ENCODE results near the gene KRT9.
"Not testable (repeated sequence)": the region's sequence is repeated elsewhere in the genome, so short reads cannot be mapped to it uniquely, and the experiment has no call there.

KRT9 gene

GRCh38 chr17:41610965-41611640, 39.2 kb upstream of the KRT9 start:
- TF ChIP-seq MYC (IDR thresholded peaks at IDR 0.05; ENCODE audit: low read depth, low read length), result no peak
- TF ChIP-seq, protein P1, sequence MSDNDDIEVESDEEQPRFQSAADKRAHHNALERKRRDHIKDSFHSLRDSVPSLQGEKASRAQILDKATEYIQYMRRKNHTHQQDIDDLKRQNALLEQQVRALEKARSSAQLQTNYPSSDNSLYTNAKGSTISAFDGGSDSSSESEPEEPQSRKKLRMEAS (IDR thresholded peaks at IDR 0.05; ENCODE audit: low read depth, low read length), result no peak
- no peak for TF ChIP-seq POLR2A (IDR thresholded peaks at IDR 0.05; ENCODE audit: extremely low read depth, insufficient read length)
- TF ChIP-seq CTCF (IDR thresholded peaks at IDR 0.05; ENCODE audit: low read depth, low read length), result no peak
- no peak overlapping the region for H3K4me3 ChIP-seq (ENCODE audit: low read depth, low read length)

GRCh38 chr17:41610061-41610517, 38.2 kb upstream of the KRT9 start:
- H3K4me3 ChIP-seq (ENCODE audit: low read depth, low read length); DNase-seq (ENCODE audit: low read depth): not testable (repeated sequence)

More at GRCh38 chr17:41610965-41611640, 39.2 kb upstream of the KRT9 start:
- DNase-seq (ENCODE audit: low read depth), result no peak

DNA sequence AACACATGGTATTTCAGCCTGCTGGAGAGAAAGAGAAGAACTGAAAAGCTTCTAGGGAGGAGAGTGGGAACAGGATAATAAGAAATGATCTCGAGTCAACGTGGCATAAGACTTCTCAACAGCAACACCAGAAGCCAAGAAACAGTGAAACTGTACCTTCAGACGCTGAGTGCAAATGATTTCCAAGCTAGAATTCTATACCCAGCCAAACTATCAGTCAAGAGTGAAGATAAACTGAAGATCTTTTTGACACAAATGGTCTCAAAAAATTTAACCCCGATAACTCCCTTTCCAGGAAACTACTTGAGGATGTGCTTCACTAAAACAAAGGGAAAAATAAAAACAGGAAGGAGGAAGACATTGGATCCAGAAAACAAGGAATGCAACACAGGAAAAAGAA, 35.1 kb upstream of the KRT9 start:
- not testable (repeated sequence) for DNase-seq (ENCODE audit: low read depth)

GRCh38 chr17:41602524-41602923, 30.7 kb upstream of the KRT9 start:
- no peak for TF ChIP-seq POLR2A (IDR thresholded peaks at IDR 0.05; ENCODE audit: extremely low read depth, insufficient read length)
- TF ChIP-seq MYC (IDR thresholded peaks at IDR 0.05; ENCODE audit: low read depth, low read length), result no peak
- no peak for TF ChIP-seq CTCF (IDR thresholded peaks at IDR 0.05; ENCODE audit: low read depth, low read length)
- TF ChIP-seq, protein P1 (IDR thresholded peaks at IDR 0.05; ENCODE audit: low read depth, low read length), result no peak
- DNase-seq (ENCODE audit: low read depth), result no peak
- no peak overlapping the region for H3K4me3 ChIP-seq (ENCODE audit: low read depth, low read length)

More for the DNA sequence above, 35.1 kb upstream of the KRT9 start:
- H3K4me3 ChIP-seq (ENCODE audit: low read depth, low read length), result not testable (repeated sequence)

- no peak overlapping the region for H3K4me3 ChIP-seq (ENCODE audit: low read depth, low read length)
- DNase-seq (ENCODE audit: low read depth), result no peak
- TF ChIP-seq, protein P1 (IDR thresholded peaks at IDR 0.05; ENCODE audit: low read depth, low read length), result no peak
- TF ChIP-seq POLR2A (IDR thresholded peaks at IDR 0.05; ENCODE audit: extremely low read depth, insufficient read length) (no peak), MYC (IDR thresholded peaks at IDR 0.05; ENCODE audit: low read depth, low read length) (no peak), CTCF (IDR thresholded peaks at IDR 0.05; ENCODE audit: low read depth, low read length) (no peak)
Measured at GRCh38 chr17:41600318-41600717, 28.5 kb upstream of the KRT9 start.

- H3K4me3 ChIP-seq (ENCODE audit: low read depth, low read length), result no peak overlapping the region
- DNase-seq (ENCODE audit: low read depth), result no peak
- TF ChIP-seq POLR2A (IDR thresholded peaks at IDR 0.05; ENCODE audit: extremely low read depth, insufficient read length) (no peak), CTCF (IDR thresholded peaks at IDR 0.05; ENCODE audit: low read depth, low read length) (no peak), MYC (IDR thresholded peaks at IDR 0.05; ENCODE audit: low read depth, low read length) (no peak)
- TF ChIP-seq, protein P1 (IDR thresholded peaks at IDR 0.05; ENCODE audit: low read depth, low read length), result no peak
Measured at GRCh38 chr17:41599680-41600079, 27.8 kb upstream of the KRT9 start.

- TF ChIP-seq MYC (IDR thresholded peaks at IDR 0.05; ENCODE audit: low read depth, low read length) (no peak), POLR2A (IDR thresholded peaks at IDR 0.05; ENCODE audit: extremely low read depth, insufficient read length) (no peak), CTCF (IDR thresholded peaks at IDR 0.05; ENCODE audit: low read depth, low read length) (no peak)
- no peak for DNase-seq (ENCODE audit: low read depth)
- no peak overlapping the region for H3K4me3 ChIP-seq (ENCODE audit: low read depth, low read length)
Measured at GRCh38 chr17:41595585-41595984, 23.7 kb upstream of the KRT9 start.
